ENCODE measurements around the gene FKBP8.

FKBP8 gene

DNA sequence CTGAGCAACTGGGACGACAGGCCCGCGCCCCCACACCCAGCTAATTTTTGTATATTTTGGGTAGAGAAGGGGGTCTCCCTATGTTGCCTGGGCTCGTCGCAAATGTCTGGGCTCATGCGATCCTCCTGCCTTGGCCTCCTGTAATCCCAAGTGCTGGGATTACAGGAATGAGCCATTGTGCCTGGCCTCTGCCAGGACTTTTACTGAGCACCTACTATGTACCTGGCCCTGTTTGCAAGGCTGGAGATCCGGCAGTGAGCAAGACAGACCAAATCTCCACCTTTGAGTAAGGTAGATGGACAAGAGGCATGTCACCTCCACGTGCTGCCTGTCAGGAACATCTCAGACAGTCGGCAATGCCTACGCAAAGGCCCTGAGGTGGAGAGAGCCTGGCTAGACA lies 6.9 kb downstream of the FKBP8 start:
- DNase-seq: no peak
- peaks cover 14 to 75% (median 56%) of the 10 kb centered on the region in 4 experiments for H3K36me3 ChIP-seq (ENCODE audit: control insufficient read depth in 4 of 4, insufficient read depth in 4 of 4, low read length in 3 of 4)
- H3K4me3 ChIP-seq (ENCODE audit: control insufficient read depth in 1 of 7, extremely low read depth in 1 of 7, insufficient read depth in 4 of 7, low read depth in 2 of 7, low read length in 6 of 7): no peak overlapping the region
- WGBS (ENCODE audit: insufficient coverage): 100% methylated on average over 7 of the region's 10 CpGs
- ChIA-PET CTCF (no interaction called here), POLR2A (interaction anchor here (1.1 kb wide), 1 partner anchor 15 kb away, joined by 3 read pairs; the partner anchor contains the start of gene ELL)
- no peaks in the 10 kb centered on the region for H3K4me1 ChIP-seq (ENCODE audit: control extremely low read depth in 1 of 4, control insufficient read depth in 4 of 4, insufficient read depth in 4 of 4, low read length in 3 of 4)
- H3K9me3 ChIP-seq (ENCODE audit: control extremely low read depth in 1 of 5, control insufficient read depth in 4 of 5, insufficient read depth in 2 of 5, low read depth in 1 of 5, low read length in 4 of 5): no peaks in the 10 kb centered on the region
- H3K27me3 ChIP-seq (replicated peaks in 2 of 5; ENCODE audit: control insufficient read depth in 4 of 5, insufficient read depth in 5 of 5, low read length in 4 of 5): no peaks in the 10 kb centered on the region
- H3K27ac ChIP-seq (ENCODE audit: insufficient read depth in 1 of 2, low read depth in 1 of 2, low read length in 2 of 2, poor library complexity in 1 of 2, severe bottlenecking in 2 of 2): no peak overlapping the region

- Histone ChIP-seq H3K36me3 (ENCODE audit: control insufficient read depth in 4 of 4, insufficient read depth in 4 of 4, low read length in 3 of 4) (peaks cover 14 to 52% (median 36%) of the 10 kb centered on the region in 4 experiments), H3K4me3 (ENCODE audit: control insufficient read depth in 1 of 7, extremely low read depth in 1 of 7, insufficient read depth in 4 of 7, low read depth in 2 of 7, low read length in 6 of 7) (no peak overlapping the region), H3K27ac (ENCODE audit: insufficient read depth in 1 of 2, low read depth in 1 of 2, low read length in 2 of 2, poor library complexity in 1 of 2, severe bottlenecking in 2 of 2) (no peak overlapping the region), H3K9me3 (ENCODE audit: control extremely low read depth in 1 of 5, control insufficient read depth in 4 of 5, insufficient read depth in 2 of 5, low read depth in 1 of 5, low read length in 4 of 5) (no peaks in the 10 kb centered on the region), H3K27me3 (replicated peaks in 2 of 5; ENCODE audit: control insufficient read depth in 4 of 5, insufficient read depth in 5 of 5, low read length in 4 of 5) (no peaks in the 10 kb centered on the region), H3K4me1 (ENCODE audit: control extremely low read depth in 1 of 4, control insufficient read depth in 4 of 4, insufficient read depth in 4 of 4, low read length in 3 of 4) (no peaks in the 10 kb centered on the region)
- no peak for DNase-seq
- ChIA-PET CTCF (interaction anchor here (1.0 to 1.3 kb wide), 3 partner anchors 13 to 82 kb away, joined by 3 to 5 read pairs (median 3); no protein-coding TSS in a partner anchor), POLR2A (no interaction called here)
- WGBS (ENCODE audit: insufficient coverage): 100% methylated on average over 3 of the region's 4 CpGs
These were observed 10.3 kb downstream of the FKBP8 start for GRCh38 chr19:18533058-18533457.

DNA sequence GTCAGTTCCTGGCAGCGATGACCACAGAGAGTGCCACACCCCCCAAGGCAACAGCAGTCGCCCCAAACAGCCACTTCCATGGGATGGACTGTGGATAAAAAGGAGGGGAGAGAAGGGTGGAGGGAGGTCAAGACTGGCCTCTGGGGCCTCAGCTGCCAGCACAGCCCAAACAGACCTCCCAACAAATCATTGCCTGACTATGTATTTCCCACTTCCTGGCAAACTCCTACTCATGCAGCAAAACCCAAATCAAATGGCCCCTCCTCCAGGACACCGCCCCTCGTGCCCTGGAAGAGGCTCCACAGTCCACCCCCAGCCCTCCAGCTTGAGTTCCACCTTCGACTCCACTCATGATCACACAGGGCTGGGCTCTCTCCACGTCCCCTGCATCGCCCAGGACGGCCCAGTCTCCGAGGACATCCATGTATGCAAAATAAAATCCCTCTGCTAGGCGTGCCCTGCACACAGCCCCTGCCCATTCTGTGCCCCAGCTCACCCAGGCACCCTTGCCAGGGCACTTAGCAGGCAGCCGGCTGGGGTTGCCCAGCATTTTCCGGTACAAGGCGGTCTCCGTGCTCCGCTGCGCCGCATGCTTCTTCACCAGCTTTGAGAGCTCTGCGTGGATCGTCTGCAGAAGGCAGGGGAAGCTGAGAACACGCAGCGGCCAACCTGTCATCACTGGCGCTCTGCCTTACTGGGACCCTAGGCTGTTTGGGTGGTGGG lies 11.0 kb downstream of the FKBP8 start:
- CTCF ChIA-PET: interaction anchor here (1.0 to 1.3 kb wide), 2 partner anchors 12 to 59 kb away, joined by 3 to 5 read pairs; no protein-coding TSS in a partner anchor

GRCh38 chr19:18531485-18531884 lies 11.9 kb downstream of the FKBP8 start:
- WGBS (ENCODE audit: insufficient coverage): 95% methylated on average over 4 of the region's 9 CpGs
- H3K36me3 ChIP-seq (ENCODE audit: control insufficient read depth in 4 of 4, insufficient read depth in 4 of 4, low read length in 3 of 4): peaks cover 10 to 37% (median 24%) of the 10 kb centered on the region in 4 experiments
- no peaks in the 10 kb centered on the region for H3K4me1 ChIP-seq (ENCODE audit: control extremely low read depth in 1 of 4, control insufficient read depth in 4 of 4, insufficient read depth in 4 of 4, low read length in 3 of 4)
- H3K27ac ChIP-seq (ENCODE audit: insufficient read depth in 1 of 2, low read depth in 1 of 2, low read length in 2 of 2, poor library complexity in 1 of 2, severe bottlenecking in 2 of 2): no peak overlapping the region
- no peaks in the 10 kb centered on the region for H3K9me3 ChIP-seq (ENCODE audit: control extremely low read depth in 1 of 5, control insufficient read depth in 4 of 5, insufficient read depth in 2 of 5, low read depth in 1 of 5, low read length in 4 of 5)
- H3K4me3 ChIP-seq (ENCODE audit: control insufficient read depth in 1 of 7, extremely low read depth in 1 of 7, insufficient read depth in 4 of 7, low read depth in 2 of 7, low read length in 6 of 7): no peak overlapping the region
- no peaks in the 10 kb centered on the region for H3K27me3 ChIP-seq (replicated peaks in 2 of 5; ENCODE audit: control insufficient read depth in 4 of 5, insufficient read depth in 5 of 5, low read length in 4 of 5)
- DNase-seq: no peak
- CTCF ChIA-PET: interaction anchor here (1.1 kb wide), 1 partner anchor 319 kb away, joined by 3 read pairs; no protein-coding TSS in a partner anchor
- POLR2A ChIA-PET: no interaction called here

More for the DNA sequence above, 11.0 kb downstream of the FKBP8 start:
- Histone ChIP-seq H3K27me3 (replicated peaks in 2 of 5; ENCODE audit: control insufficient read depth in 4 of 5, insufficient read depth in 5 of 5, low read length in 4 of 5) (no peaks in the 10 kb centered on the region), H3K4me1 (ENCODE audit: control extremely low read depth in 1 of 4, control insufficient read depth in 4 of 4, insufficient read depth in 4 of 4, low read length in 3 of 4) (no peaks in the 10 kb centered on the region), H3K4me3 (ENCODE audit: control insufficient read depth in 1 of 7, extremely low read depth in 1 of 7, insufficient read depth in 4 of 7, low read depth in 2 of 7, low read length in 6 of 7) (no peak overlapping the region), H3K36me3 (ENCODE audit: control insufficient read depth in 4 of 4, insufficient read depth in 4 of 4, low read length in 3 of 4) (peaks cover 14 to 45% (median 29%) of the 10 kb centered on the region in 4 experiments), H3K27ac (ENCODE audit: insufficient read depth in 1 of 2, low read depth in 1 of 2, low read length in 2 of 2, poor library complexity in 1 of 2, severe bottlenecking in 2 of 2) (no peak overlapping the region), H3K9me3 (ENCODE audit: control extremely low read depth in 1 of 5, control insufficient read depth in 4 of 5, insufficient read depth in 2 of 5, low read depth in 1 of 5, low read length in 4 of 5) (no peaks in the 10 kb centered on the region)
- DNase-seq: no peak
- WGBS (ENCODE audit: insufficient coverage): 95% methylated on average over 14 of the region's 22 CpGs
- POLR2A ChIA-PET: no interaction called here

DNA sequence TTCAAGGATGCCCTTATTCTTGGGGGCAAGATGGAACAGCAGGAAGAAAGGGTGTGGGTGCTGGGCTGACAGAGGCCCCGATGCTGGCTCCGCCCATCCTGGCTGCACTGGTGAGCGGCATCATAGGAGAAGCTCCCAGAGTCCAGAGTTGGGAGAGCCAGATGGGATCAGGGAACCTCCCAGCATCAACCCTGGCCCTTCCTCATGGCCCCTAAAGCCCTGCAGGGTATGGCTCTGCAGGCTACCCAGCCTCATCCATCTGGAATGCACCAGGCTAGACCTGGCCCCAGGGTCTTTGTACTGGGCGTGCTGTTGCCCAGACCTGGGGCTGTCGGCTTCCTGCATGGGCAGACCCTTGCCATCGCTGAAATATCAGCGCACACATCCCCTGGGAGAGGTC lies 13.6 kb downstream of the FKBP8 start:
- POLR2A ChIA-PET: no interaction called here
- CTCF ChIA-PET: interaction anchor here (1.2 to 1.7 kb wide), 4 partner anchors 8 to 19 kb away, joined by 3 to 6 read pairs (median 4); partner anchors contain the start of genes ELL and FKBP8
- Histone ChIP-seq H3K27me3 (replicated peaks in 2 of 5; ENCODE audit: control insufficient read depth in 4 of 5, insufficient read depth in 5 of 5, low read length in 4 of 5) (no peaks in the 10 kb centered on the region), H3K27ac (ENCODE audit: insufficient read depth in 1 of 2, low read depth in 1 of 2, low read length in 2 of 2, poor library complexity in 1 of 2, severe bottlenecking in 2 of 2) (no peak overlapping the region), H3K36me3 (ENCODE audit: control insufficient read depth in 4 of 4, insufficient read depth in 4 of 4, low read length in 3 of 4) (peaks cover 5 to 24% (median 15%) of the 10 kb centered on the region in 4 experiments), H3K4me3 (ENCODE audit: control insufficient read depth in 1 of 7, extremely low read depth in 1 of 7, insufficient read depth in 4 of 7, low read depth in 2 of 7, low read length in 6 of 7) (no peak overlapping the region), H3K9me3 (ENCODE audit: control extremely low read depth in 1 of 5, control insufficient read depth in 4 of 5, insufficient read depth in 2 of 5, low read depth in 1 of 5, low read length in 4 of 5) (no peaks in the 10 kb centered on the region), H3K4me1 (ENCODE audit: control extremely low read depth in 1 of 4, control insufficient read depth in 4 of 4, insufficient read depth in 4 of 4, low read length in 3 of 4) (no peaks in the 10 kb centered on the region)
- WGBS (ENCODE audit: insufficient coverage): 96% methylated on average over 7 of the region's 7 CpGs
- no peak for DNase-seq

DNA sequence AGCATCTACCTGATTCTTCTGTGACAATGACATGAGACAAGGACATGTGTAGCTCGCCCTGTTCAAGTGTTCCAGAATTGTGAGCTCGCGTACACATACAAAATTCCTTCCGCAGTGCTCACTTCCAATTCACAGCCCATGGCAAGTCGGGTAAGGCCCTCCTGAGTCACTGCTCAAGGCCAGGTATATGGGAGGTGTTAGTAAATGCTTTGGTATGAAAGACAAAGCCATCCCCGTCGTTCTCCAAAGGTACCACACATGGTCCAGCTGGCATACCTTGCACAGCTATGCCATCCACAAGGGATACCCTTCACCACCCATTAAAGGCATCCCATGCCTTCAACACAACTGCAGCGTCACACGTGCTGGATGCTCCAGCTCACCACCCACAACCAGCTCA lies 17.1 kb downstream of the FKBP8 start:
- 96% methylated on average over 4 of the region's 9 CpGs for WGBS (ENCODE audit: insufficient coverage)
- Histone ChIP-seq H3K27me3 (replicated peaks in 2 of 5; ENCODE audit: control insufficient read depth in 4 of 5, insufficient read depth in 5 of 5, low read length in 4 of 5) (no peaks in the 10 kb centered on the region), H3K36me3 (ENCODE audit: control insufficient read depth in 4 of 4, insufficient read depth in 4 of 4, low read length in 3 of 4) (peaks cover 0 to 3% (median under 1%) of the 10 kb centered on the region in 4 experiments), H3K27ac (ENCODE audit: insufficient read depth in 1 of 2, low read depth in 1 of 2, low read length in 2 of 2, poor library complexity in 1 of 2, severe bottlenecking in 2 of 2) (no peak overlapping the region), H3K4me3 (ENCODE audit: control insufficient read depth in 1 of 7, extremely low read depth in 1 of 7, insufficient read depth in 4 of 7, low read depth in 2 of 7, low read length in 6 of 7) (no peak overlapping the region), H3K4me1 (ENCODE audit: control extremely low read depth in 1 of 4, control insufficient read depth in 4 of 4, insufficient read depth in 4 of 4, low read length in 3 of 4) (peaks cover 0 to 4% (median under 1%) of the 10 kb centered on the region in 4 experiments), H3K9me3 (ENCODE audit: control extremely low read depth in 1 of 5, control insufficient read depth in 4 of 5, insufficient read depth in 2 of 5, low read depth in 1 of 5, low read length in 4 of 5) (no peaks in the 10 kb centered on the region)
- DNase-seq: no peak
- ChIA-PET CTCF (interaction anchor here (0.5 to 1.3 kb wide), 3 partner anchors 9 to 108 kb away, joined by 3 read pairs; partner anchors contain the start of gene KXD1), POLR2A (no interaction called here)

GRCh38 chr19:18523841-18524240 lies 19.5 kb downstream of the FKBP8 start:
- no peak overlapping the region for H3K27ac ChIP-seq (ENCODE audit: insufficient read depth in 1 of 2, low read depth in 1 of 2, low read length in 2 of 2, poor library complexity in 1 of 2, severe bottlenecking in 2 of 2)
- H3K4me1 ChIP-seq (ENCODE audit: control extremely low read depth in 1 of 4, control insufficient read depth in 4 of 4, insufficient read depth in 4 of 4, low read length in 3 of 4): peaks cover 0 to 22% (median 15%) of the 10 kb centered on the region in 4 experiments
- no peak for DNase-seq
- WGBS (ENCODE audit: insufficient coverage): 94% methylated on average over 9 of the region's 9 CpGs
- no peaks in the 10 kb centered on the region for H3K27me3 ChIP-seq (replicated peaks in 2 of 5; ENCODE audit: control insufficient read depth in 4 of 5, insufficient read depth in 5 of 5, low read length in 4 of 5)
- no peak overlapping the region for H3K4me3 ChIP-seq (ENCODE audit: control insufficient read depth in 1 of 7, extremely low read depth in 1 of 7, insufficient read depth in 4 of 7, low read depth in 2 of 7, low read length in 6 of 7)
- ChIA-PET POLR2A (no interaction called here), CTCF (no interaction called here)
- no peaks in the 10 kb centered on the region for H3K36me3 ChIP-seq (ENCODE audit: control insufficient read depth in 4 of 4, insufficient read depth in 4 of 4, low read length in 3 of 4)
- no peaks in the 10 kb centered on the region for H3K9me3 ChIP-seq (ENCODE audit: control extremely low read depth in 1 of 5, control insufficient read depth in 4 of 5, insufficient read depth in 2 of 5, low read depth in 1 of 5, low read length in 4 of 5)
